ENCODE measurements around the gene INHA.

GRCh38 chr2:219572237-219573001 is at the start of gene INHA:
- no peak for TF ChIP-seq POLR2A (IDR thresholded peaks at IDR 0.05)
- TF ChIP-seq, protein P1, sequence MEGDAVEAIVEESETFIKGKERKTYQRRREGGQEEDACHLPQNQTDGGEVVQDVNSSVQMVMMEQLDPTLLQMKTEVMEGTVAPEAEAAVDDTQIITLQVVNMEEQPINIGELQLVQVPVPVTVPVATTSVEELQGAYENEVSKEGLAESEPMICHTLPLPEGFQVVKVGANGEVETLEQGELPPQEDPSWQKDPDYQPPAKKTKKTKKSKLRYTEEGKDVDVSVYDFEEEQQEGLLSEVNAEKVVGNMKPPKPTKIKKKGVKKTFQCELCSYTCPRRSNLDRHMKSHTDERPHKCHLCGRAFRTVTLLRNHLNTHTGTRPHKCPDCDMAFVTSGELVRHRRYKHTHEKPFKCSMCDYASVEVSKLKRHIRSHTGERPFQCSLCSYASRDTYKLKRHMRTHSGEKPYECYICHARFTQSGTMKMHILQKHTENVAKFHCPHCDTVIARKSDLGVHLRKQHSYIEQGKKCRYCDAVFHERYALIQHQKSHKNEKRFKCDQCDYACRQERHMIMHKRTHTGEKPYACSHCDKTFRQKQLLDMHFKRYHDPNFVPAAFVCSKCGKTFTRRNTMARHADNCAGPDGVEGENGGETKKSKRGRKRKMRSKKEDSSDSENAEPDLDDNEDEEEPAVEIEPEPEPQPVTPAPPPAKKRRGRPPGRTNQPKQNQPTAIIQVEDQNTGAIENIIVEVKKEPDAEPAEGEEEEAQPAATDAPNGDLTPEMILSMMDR (IDR thresholded peaks at IDR 0.05) = no peak
- no peak for TF ChIP-seq POLR2AphosphoS5 (IDR thresholded peaks at IDR 0.05)
- no peak for TF ChIP-seq EP300 (IDR thresholded peaks at IDR 0.05; ENCODE audit: low read depth)
